Loucy (cell line): ENCODE results near the gene CASP10.

Experiments used
- H2AFZ ChIP-seq: fragments of 200-600 bp; sonication (generic); 2 replicates; pipeline ENCODE4 v1.6.0; 2016; ENCODE audit warnings: antibody characterized with exemption, mild to moderate bottlenecking, low read length, moderate library complexity
- H3F3A ChIP-seq: fragments of 200-600 bp; 2 replicates; pipeline ENCODE4 v1.6.0; 2016; ENCODE audit warnings: antibody characterized with exemption, low read depth, mild to moderate bottlenecking
- H3K27me3 ChIP-seq: fragments of 200-600 bp; sonication (generic); 2 replicates; pipeline ENCODE4 v1.6.1; 2014; ENCODE audit warnings: low read length, mild to moderate bottlenecking; ENCODE audit not compliant: insufficient read depth, poor library complexity, severe bottlenecking
- H3K36me3 ChIP-seq: fragments of 200-600 bp; sonication (generic); 2 replicates; pipeline ENCODE4 v1.6.1; 2016; ENCODE audit warnings: low read length; ENCODE audit not compliant: insufficient read depth
- H3K4me1 ChIP-seq: fragments of 200-600 bp; sonication (generic); 2 replicates; pipeline ENCODE4 v1.5.1; 2014; ENCODE audit warnings: low read length, mild to moderate bottlenecking; ENCODE audit not compliant: insufficient read depth, poor library complexity, severe bottlenecking
- H3K4me2 ChIP-seq: fragments of 200-600 bp; sonication (generic); 2 replicates; pipeline ENCODE4 v1.6.0; 2014; ENCODE audit warnings: antibody characterized with exemption, low read length, low read depth, mild to moderate bottlenecking; ENCODE audit not compliant: poor library complexity, severe bottlenecking
- H3K4me3 ChIP-seq: fragments of 200-600 bp; sonication (generic); 2 replicates; pipeline ENCODE4 v1.5.1; 2014; ENCODE audit warnings: low read length, mild to moderate bottlenecking, mixed read lengths; ENCODE audit not compliant: poor library complexity, severe bottlenecking
- H3K79me2 ChIP-seq: fragments of 200-600 bp; sonication (generic); 2 replicates; pipeline ENCODE4 v1.6.1; 2014; ENCODE audit warnings: low read length; ENCODE audit not compliant: insufficient read depth
- H3K9ac ChIP-seq: fragments of 200-600 bp; sonication (generic); 2 replicates; pipeline ENCODE4 v1.6.0; 2014; ENCODE audit warnings: mild to moderate bottlenecking, low read depth, low read length, moderate library complexity; ENCODE audit not compliant: poor library complexity, severe bottlenecking
- H3K9me2 ChIP-seq: fragments of 200-600 bp; sonication (generic); replicated peaks from 2 replicates; pipeline ENCODE4 v1.6.1; 2016; ENCODE audit warnings: low read depth, low read length, mixed read lengths
- H3K9me3 ChIP-seq: fragments of 200-600 bp; sonication (generic); 2 replicates; pipeline ENCODE4 v1.6.1; 2014; ENCODE audit warnings: mild to moderate bottlenecking, antibody characterized with exemption, low read length, low read depth; ENCODE audit not compliant: insufficient read depth
- H4K20me1 ChIP-seq: fragments of 200-600 bp; sonication (generic); 2 replicates; pipeline ENCODE4 v1.6.0; 2014; ENCODE audit warnings: antibody characterized with exemption, low read length, mild to moderate bottlenecking; ENCODE audit not compliant: insufficient read depth, poor library complexity, severe bottlenecking
- EZH2phosphoT487 ChIP-seq: fragments of 200-600 bp; IDR thresholded peaks from 2 replicates; pipeline ENCODE4 v1.6.1; 2018; ENCODE audit warnings: antibody characterized with exemption, mild to moderate bottlenecking, moderate library complexity, borderline replicate concordance
- TF ChIP-seq, protein P1 (sequence below): fragments of 200-600 bp; sonication (generic); conservative IDR thresholded peaks from 2 replicates; pipeline ENCODE4 v1.5.1; 2014; ENCODE audit warnings: mild to moderate bottlenecking, antibody characterized with exemption, low read length

Gene CASP10

DNA sequence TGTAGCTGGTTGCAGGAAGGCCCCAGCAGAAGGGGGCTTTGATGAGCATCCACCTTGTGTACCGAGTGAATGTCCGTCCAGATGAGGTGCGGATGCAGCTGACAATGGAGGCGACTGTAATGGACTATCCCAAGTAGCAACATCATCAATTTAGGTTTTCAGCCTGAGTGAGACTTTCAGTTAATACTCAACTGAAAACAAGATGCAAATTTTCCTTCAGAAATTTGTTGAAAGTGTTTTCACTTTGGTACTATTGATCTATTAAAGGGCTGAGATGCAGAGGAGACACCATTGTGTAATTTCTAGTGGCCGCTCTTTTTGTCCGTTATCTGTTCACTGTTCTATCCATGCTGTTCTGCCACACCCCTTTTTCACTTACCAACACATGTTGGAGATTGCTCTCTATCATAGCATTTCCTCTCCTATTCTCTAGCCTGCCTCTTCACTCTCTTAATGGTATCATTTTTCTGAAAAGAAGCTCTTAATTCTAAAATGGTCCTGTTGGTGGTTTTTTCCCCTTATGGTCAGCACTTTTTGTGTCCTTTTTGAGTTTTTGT is 65.4 kb downstream of the CASP10 start:
- Histone ChIP-seq H3K4me2 (no peak overlapping the region), H3K9me2 (no peaks in the 10 kb centered on the region), H3K4me1 (peaks cover 18% of the 10 kb centered on the region)

DNA sequence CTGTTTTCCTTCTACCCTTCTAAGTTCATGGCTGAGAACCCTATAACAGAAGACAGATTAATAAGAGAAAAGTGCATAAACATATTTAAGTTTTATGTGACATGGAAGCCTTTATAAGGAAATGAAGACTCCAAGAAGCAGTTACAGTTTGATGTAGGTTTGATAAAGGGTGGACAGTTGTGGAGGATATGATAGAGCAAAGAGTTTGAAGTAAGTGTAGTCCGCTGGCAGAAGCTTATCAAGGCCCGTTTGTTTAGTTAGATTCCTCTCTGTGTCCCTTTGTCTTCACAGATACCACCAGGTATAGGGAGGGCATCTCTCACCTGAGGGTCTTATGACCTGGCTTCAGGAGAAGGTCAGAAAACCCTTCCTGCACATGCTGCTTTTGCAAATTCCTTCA is 66.9 kb downstream of the CASP10 start:
- TF ChIP-seq, protein P1, sequence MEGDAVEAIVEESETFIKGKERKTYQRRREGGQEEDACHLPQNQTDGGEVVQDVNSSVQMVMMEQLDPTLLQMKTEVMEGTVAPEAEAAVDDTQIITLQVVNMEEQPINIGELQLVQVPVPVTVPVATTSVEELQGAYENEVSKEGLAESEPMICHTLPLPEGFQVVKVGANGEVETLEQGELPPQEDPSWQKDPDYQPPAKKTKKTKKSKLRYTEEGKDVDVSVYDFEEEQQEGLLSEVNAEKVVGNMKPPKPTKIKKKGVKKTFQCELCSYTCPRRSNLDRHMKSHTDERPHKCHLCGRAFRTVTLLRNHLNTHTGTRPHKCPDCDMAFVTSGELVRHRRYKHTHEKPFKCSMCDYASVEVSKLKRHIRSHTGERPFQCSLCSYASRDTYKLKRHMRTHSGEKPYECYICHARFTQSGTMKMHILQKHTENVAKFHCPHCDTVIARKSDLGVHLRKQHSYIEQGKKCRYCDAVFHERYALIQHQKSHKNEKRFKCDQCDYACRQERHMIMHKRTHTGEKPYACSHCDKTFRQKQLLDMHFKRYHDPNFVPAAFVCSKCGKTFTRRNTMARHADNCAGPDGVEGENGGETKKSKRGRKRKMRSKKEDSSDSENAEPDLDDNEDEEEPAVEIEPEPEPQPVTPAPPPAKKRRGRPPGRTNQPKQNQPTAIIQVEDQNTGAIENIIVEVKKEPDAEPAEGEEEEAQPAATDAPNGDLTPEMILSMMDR: no peak
- TF ChIP-seq EZH2phosphoT487: no peak
- H3K27me3 ChIP-seq: no peaks in the 10 kb centered on the region

More for the DNA sequence above, 65.4 kb downstream of the CASP10 start:
- H3K9me3 ChIP-seq: no peaks in the 10 kb centered on the region; the same call in 1 of the 2 replicates
- no peak overlapping the region for H3K4me3 ChIP-seq
- H2AFZ ChIP-seq: no peak overlapping the region
- H3K79me2 ChIP-seq: peaks cover 18% of the 10 kb centered on the region; the same call in 1 of the 2 replicates
- H3F3A ChIP-seq: no peaks in the 10 kb centered on the region
- no peak overlapping the region for H3K9ac ChIP-seq
- H3K36me3 ChIP-seq: no peaks in the 10 kb centered on the region
- H3K27me3 ChIP-seq: no peaks in the 10 kb centered on the region
- no peaks in the 10 kb centered on the region for H4K20me1 ChIP-seq
- TF ChIP-seq, protein P1: no peak
- TF ChIP-seq EZH2phosphoT487: no peak

DNA sequence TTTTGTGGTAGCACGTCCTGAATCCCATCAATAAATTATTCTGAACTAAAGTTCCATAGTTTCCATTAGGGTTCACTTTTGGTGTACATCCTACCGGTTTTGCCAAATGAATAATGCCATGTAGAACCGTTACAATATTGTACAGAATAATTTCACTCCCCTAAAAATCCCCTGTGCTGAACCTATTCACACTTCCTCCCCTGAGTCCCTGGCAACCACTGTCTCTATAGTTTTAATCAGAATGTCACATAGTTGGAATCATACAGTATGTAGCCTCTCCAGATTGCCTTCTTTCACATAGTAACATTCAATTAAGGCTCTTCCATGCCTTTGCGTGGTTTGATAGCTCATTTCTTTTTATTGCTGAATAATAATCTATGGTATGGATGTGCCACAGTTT is 67.8 kb downstream of the CASP10 start:
- no peaks in the 10 kb centered on the region for H3K36me3 ChIP-seq
- no peaks in the 10 kb centered on the region for H3K27me3 ChIP-seq
- H3K4me2 ChIP-seq: no peak overlapping the region
- peaks cover 35% of the 10 kb centered on the region; the same call in 1 of the 2 replicates for H3K79me2 ChIP-seq
- H3K9me3 ChIP-seq: no peaks in the 10 kb centered on the region; the same call in 1 of the 2 replicates
- TF ChIP-seq EZH2phosphoT487: no peak
- TF ChIP-seq, protein P1: no peak
- no peaks in the 10 kb centered on the region for H3F3A ChIP-seq
- no peak overlapping the region for H3K4me3 ChIP-seq
- H3K9ac ChIP-seq: no peak overlapping the region
- H3K4me1 ChIP-seq: peaks cover 29% of the 10 kb centered on the region
- H2AFZ ChIP-seq: no peak overlapping the region
- H4K20me1 ChIP-seq: no peaks in the 10 kb centered on the region
- H3K9me2 ChIP-seq: no peaks in the 10 kb centered on the region

More for the DNA sequence above, 66.9 kb downstream of the CASP10 start:
- Histone ChIP-seq H3K4me2 (no peak overlapping the region), H3K4me1 (peaks cover 28% of the 10 kb centered on the region), H4K20me1 (no peaks in the 10 kb centered on the region), H3K9me3 (no peaks in the 10 kb centered on the region; the same call in 1 of the 2 replicates), H3K9ac (no peak overlapping the region), H2AFZ (no peak overlapping the region), H3K9me2 (no peaks in the 10 kb centered on the region), H3K36me3 (no peaks in the 10 kb centered on the region), H3K4me3 (no peak overlapping the region), H3K79me2 (peaks cover 32% of the 10 kb centered on the region; the same call in 1 of the 2 replicates), H3F3A (no peaks in the 10 kb centered on the region)
